G401.6 (cell line): ENCODE results near the gene ALOX5.

Experiments used
- FAIRE-seq: peaks from 2 replicates; lab custom pipeline; 2012; peaks lifted over from hg19 to GRCh38; lab: Jason Lieb, UNC

Gene ALOX5

DNA sequence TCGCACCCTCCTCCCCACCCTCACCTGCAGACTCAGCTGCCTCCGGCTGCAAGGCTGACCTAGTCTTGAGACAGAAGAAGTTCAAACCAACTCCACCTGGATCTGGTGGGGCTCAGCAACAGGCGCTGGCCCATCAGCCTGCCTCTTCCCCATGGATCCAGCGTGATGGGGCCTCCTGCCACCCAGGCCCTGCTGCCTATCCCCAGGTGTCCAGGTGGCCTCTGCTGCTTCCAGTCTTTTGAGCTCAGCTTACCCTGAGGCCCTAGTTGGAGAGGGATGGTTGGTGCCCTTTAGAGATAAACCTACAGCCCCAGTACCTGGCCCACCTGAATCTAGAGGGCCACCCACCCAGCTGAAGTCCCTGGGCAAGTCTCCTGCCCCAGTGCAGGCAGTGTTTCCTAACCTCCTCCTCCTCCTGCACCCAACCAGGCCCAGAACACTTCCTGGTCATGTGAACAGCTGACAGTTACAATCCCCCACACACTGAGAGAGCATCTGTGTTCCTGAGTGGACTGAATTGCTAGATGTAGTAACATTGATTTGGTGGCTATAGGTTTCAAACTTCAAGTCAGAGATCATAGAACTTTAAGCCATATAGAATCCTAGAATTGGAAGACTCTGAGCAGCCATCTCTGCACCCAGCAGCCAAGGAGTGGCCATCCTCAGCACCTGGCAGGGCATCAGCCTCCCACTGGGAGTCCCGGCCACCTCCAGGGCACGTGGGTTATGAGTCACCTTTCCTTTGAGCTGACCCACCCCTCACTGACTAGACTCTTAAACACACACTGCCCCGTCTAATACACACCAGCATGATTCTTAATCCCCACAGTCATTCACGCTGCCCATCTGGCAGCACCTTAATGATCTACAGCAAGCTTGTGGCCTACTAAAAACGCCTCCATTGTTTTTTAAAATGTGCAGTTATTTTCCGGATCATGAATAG is 51.9 kb downstream of the ALOX5 start:
- no peak for FAIRE-seq

DNA sequence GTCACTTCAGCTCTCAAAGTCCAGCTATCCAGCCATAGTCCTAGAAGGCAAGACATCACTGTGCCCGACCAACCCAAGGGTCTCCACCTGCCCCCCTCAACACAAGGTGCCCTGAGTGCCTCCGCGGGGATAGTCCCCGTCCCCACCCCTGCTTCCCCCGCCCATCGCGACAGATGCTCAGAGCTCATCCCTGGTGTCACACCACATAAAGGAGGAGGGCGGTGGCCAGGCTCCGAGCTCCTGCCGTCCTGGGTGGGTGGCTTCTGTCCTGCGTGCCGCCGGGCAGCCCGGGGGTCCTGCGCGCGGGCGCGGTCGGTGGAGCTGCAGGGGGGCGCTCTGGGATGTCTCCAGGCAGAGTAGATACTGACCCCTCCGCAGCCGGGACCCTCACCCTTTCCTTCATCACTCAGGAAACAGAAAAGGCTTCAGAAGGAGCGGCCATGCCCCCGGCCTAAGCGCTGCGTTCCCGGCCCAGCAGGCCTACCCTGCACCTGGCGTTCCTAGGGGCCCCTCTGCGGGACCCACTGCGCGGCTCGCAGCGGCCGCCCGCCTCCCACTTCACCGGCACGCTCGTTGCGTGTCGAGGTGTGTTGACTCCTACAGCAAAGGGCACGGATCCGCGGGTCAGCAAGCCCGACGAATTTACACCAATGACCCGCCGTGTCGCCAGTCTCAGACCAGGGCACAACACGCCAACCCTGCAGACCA is 53.4 kb downstream of the ALOX5 start:
- no peak for FAIRE-seq

DNA sequence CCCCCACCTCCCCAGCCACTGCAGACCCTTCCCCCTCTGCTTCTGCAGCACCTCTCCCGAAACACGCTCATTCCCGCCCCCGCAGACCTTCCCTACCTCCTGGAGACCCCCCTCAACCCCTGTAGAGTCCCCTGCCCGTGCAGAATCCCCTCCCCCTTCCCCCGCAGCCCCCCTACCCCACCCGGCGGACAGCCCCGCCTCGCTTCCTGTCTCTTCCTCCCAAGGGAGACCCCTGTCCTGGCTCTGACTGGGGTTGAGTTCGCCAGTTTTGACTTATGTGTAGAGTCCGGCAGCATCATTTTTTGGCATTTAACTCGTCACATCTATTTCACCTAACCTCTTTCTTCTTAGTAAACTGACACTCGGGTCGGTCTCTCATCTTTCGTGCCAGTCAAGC is 54.0 kb downstream of the ALOX5 start:
- FAIRE-seq: no peak

DNA sequence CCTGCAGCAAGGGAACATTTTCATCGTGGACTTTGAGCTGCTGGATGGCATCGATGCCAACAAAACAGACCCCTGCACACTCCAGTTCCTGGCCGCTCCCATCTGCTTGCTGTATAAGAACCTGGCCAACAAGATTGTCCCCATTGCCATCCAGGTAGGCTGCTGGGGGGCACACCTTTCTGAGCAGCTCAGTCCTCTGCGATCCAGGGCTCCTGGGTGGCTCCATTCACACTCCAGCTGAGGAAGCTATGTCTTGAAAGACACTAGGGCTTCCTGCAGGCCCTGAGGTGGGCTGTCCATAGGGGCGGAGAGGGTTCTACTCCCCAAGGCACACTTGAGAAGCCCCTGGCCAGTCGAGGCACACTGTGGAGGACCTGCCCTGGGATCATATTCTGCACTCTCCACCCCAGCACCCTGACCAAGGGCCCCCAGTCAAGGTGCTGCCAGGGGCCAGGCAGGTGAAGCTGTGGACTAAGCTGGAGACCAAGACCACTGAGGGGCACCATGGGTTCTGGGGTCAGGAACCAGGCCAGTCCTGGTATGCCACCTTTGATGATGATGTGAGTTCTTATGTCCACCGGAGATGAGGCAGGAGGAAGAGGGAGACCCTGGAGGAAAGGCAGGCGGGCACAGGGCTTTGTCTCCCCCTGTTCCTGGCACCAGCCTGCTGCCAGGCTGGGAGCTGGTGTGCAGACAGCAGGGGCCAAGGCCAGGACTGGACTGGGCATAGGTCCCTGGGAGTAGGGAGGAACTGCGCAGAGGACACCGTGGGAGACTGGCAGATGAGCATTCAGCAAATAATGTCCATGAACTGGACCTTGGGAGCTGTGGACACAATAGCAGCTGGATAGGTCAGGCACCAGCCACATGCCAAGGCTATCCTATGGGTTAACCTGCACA is 54.8 kb downstream of the ALOX5 start:
- FAIRE-seq: no peak

DNA sequence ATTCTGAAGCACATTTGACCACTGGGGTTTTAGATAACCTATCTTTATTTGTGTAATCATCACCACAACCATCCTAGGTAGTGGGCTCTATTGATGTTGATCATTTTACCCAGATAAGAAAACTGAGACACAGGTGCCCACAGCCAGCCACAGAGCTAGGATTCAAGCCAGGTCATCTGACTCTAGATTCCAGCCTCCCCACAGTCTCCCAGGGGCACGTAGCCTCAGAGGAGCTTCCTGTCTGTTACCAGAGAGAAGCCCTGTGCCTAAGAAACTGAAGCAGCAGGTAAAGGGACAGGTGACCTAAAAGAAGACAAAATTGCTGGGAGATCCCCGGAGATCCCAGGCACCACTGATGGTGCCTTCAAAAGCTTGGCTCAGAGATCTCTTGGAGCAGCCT is 55.8 kb downstream of the ALOX5 start:
- no peak for FAIRE-seq

DNA sequence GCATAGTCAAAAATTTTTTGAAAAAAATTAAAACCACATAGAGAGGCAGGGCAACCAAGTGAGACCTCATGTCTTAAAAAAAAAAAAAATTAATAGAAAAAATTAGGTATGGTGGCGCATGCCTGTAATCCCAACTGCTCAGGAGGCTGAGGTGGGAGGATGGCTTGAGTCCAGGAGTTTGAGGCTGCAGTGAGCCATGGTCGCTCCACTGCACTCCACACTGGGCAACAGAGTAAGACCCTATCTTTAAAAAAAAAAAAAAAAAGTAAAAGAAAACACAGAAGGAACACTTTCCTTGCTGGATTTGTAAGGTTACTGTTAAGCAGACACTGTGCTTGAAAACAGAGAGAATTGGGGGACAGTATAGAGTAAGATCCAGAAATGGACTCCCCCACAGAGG is 58.1 kb downstream of the ALOX5 start:
- no peak for FAIRE-seq

DNA sequence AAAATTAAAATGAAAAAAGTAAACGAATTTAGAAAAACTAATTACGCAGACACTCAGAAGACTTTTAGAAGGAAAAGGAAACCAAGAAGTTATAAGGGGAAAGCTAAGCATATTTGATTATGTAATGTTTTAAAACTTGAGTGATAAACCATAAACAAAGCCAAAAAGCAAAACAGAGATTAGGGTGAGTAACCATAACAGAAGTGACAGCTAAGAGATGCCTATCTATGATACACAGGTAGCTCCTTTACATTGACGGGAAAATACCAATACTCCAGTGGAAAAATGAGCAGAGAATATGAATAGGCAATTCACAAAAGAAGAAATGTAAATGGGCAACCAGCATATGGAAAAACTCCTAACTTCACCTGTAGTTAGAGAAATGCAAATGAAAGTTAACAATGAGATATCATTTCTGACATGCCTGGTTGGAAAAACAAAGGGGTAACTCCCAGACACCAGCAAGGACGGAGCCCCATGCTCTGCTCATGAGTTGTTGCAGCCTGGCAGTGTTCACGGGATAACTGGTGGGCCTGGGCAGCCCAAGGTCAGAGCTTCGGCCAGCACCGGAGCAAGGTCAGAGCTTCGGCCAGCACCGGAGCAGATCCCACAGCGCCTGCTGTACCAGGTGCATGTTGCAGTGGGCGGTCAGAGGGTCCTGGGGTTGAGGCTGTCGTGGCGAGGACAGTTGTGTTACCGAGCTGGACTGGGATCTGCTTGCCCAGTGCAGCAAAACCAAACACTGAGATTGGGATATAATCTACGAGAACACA is 58.9 kb downstream of the ALOX5 start:
- FAIRE-seq: no peak

DNA sequence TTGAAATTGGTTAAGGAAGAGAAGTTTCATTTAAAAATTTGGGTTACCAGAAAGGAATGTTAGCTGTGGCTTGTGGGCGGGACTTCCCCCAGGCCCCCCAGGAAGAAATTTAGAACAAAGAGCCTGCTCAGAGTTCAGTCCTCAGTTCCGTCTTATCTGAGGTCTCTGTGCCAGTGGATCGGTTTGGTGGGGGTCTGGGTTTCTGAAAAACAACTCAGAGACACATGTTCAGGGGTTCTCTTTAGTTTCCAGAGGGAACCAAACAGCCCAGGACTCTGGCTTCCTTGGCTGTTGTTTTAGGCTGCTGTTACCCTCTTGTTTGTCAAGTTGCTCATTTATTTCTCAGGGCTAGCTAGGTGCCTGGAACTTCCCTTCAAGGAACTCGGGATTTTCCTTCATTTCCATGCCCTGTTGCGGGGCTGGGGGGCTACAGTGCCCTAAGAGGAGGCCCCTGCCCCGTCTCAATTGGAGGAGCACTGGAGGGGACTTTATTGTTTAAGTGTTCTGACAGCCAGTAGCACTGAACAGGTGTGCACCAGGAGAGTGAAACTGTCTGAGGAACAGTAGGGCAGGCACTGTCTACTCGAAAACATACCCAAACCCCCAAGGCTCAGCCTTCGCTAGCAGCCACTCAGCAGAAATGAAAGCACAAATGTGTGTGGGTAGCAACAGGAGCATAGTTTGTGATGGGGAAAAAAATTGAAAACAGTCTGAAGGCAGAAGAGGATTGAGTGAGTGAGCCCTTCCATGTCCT is 59.9 kb downstream of the ALOX5 start:
- no peak for FAIRE-seq

DNA sequence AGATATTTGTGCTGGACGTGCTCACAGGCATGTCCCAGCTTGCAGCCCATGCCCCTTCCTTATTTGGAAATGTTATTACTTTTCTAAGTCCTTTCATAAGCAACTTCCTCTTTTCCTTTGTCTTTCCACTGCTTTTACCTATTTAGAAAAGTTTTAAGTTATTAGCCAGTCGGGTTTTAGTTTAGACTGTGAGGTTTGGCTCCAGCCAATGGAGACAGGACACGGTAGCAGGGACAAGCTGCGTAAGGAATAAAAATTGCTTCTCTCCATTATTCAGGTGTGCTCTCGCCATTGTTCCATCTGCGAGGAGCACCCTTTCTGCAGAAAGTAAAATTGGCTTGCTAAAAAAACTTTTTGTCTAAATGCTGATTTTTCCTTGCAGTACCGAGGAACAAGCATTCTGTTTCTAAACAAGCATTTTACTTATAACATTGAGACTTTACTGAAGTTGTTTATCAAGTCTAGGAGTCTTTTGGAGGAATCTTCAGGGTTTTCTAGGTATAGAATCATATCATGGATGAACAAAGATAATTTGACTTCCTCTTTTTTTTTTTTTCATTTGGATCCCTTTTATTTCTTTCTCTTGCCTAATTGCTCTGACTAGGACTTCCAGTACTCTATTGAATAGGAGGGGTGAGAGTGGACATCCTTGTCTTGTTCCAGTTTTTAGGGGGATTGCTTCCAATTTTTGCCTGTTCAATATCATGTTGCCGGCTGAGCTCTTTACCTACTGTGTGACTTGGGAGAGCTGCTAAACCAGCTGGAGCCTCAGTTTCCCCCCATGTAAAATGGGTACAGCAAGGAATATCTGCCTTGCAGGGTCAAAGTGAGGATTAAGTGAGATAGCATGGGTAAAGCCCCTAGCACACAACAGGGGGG is 63.8 kb downstream of the ALOX5 start:
- no peak for FAIRE-seq

DNA sequence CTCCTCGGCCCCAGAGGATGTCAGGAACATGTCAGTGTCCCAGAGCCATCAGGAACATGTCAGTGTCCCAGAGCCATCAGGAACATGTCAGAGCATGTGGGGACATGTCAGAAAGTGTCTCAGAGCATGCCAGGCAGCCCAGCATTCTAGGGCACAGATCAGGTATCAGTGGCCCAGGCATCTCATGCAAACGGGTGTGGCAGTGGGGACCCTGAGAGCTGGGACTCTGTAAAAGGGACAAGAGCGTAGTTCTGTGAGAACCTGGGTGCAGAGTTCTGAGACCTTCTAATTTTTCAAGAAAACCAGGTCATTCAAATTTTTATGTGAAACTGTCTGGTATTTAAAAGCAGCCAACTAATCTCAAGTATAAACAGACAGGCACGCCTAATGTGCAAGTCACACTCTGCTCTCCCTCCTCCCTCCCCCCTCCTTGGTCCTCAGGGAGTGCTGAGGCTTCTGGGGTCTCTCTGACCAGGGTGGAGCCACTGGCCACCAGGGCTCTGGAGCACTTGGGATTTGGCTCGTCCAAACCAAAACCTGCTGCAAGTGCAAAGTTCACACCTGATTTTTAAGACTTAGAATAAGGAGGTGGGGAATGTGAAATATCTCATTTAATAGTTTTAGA is 64.6 kb downstream of the ALOX5 start:
- FAIRE-seq: no peak

DNA sequence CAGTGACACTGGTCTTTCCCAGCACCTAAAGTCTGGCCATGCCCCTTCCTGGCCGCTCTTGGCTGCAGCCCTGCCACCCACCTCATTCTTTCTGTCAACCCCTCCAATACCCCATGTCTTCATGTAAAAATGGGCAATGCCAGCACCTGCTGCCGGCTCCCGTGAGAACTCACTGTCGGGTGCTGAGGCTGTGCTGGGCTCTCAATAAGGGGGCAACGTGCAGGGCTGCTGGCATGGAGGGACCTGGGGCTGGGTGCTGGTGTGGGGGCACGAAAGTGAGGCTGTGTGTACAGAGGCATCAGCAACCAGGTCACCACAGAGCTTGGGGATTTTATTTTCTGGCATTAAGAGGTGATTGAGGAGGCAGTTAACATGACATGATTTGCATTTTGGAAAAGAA is 65.3 kb downstream of the ALOX5 start:
- FAIRE-seq: no peak

DNA sequence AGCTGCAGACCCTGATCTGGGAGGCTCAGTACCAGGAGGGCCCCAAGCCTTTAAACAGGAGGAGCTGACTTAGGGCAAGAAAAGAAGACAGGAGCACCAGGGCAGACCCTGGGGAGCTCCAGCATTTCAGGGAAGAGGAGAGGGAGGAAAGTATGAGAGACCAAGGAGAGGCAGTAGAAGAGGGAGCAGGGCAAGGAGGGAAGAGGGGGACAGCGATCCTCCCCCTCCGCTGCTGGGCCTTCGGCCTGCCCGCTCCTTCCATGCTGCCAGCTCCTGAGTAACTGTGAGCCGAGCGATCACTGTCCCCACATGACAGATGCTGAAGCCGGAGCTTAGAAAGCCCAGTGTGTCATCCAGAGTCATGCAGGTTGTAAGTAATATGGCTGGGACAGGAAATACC is 65.9 kb downstream of the ALOX5 start:
- no peak for FAIRE-seq

DNA sequence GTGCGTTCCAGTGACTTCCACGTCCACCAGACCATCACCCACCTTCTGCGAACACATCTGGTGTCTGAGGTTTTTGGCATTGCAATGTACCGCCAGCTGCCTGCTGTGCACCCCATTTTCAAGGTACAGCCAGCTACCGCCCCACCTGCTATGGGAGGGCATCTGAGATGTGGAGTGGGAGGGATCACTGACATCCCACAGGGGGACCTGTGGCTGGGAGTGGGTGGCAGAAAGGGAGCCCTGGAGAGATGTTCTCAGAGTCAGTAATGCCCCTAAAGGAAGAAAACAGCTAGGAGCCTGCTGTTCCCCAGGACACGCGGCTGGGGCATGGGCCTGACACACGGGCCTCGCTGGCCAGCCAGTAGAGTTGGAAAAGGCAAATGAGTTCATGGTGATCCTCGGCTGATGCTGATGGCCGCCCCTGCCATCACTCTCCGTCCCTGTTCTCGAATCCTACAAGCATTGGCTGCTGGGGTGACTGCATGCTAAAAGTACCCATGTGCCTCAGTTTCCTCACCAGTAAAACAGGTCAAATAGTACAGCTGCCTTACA is 66.6 kb downstream of the ALOX5 start:
- FAIRE-seq: no peak

DNA sequence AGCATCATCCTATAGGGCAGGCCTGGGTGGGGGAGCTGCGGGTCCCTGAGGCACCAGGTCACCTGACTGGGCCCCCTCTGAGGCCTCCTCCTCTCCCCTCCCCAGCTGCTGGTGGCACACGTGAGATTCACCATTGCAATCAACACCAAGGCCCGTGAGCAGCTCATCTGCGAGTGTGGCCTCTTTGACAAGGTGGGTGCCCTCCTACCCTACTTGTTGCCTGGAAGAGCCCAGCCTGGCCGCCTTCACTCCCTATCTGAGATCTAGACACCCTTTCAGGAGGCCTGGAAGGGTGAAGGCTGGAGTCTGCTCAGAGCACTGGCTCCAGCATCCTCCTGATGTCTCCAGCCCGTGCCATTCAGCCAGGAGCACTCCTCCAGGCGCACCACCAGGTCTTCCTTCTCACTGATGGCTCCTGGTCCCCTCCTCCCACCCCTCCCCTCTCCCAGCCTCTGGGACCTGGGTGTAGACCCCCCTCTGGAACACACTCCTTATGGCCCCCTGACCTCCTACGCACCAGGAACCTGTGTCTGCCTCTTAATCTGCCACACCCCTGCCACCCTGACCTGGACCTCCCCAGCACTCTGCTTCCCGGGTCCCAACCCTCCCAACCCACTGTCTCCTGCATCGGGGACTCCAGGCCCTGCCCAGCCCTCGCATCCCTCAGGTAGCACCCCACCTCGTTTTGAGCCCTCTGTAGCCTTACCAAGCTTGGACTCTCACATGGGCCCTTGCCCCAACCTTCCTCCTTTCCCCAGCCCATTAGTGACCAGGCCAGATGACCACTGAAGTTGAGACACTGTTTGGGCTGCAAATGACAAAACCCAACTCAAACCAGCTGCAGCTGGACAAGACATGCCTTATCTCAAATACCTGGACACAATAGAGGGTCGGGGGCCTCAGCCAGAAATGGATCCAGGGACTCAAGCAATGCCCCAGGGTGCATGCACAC is 67.5 kb downstream of the ALOX5 start:
- FAIRE-seq: no peak

DNA sequence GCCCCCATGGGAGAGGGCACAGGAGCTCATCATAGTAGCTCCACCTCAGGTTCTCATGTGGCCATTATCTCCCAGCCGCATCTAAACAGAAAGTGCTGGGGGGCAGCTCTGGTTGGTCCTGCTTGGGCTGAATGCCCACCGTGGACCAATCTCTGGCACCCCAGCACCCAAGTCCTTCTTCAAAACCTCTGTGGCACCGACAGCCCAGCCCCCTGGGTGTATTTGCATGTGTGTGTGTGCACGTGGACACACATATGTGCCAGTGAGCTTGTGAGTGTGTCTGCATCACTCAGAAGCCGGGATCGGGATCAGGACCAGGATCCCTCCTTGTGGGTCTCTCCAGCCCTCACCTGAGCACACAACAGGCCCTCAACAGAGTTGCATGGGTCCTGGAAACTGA is 68.2 kb downstream of the ALOX5 start:
- no peak for FAIRE-seq

DNA sequence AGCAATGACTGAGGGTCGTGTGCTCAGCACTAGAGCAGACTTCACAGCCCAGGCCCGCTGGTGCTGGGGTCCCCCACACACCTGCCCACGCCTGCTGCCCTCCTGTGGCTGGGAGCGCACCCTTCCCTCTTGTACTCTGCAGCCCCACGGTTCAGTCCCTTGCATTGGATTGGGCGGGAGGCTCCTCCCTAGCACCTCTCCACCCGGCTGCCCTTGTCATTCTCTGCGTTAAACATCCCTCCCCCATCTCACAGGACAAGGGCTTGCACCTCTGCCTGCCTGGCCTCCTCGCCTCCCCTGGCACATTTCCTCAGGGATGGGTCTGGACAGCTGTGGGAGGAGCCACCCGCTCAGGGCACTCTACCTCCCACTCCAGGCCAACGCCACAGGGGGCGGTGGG is 68.6 kb downstream of the ALOX5 start:
- no peak for FAIRE-seq

DNA sequence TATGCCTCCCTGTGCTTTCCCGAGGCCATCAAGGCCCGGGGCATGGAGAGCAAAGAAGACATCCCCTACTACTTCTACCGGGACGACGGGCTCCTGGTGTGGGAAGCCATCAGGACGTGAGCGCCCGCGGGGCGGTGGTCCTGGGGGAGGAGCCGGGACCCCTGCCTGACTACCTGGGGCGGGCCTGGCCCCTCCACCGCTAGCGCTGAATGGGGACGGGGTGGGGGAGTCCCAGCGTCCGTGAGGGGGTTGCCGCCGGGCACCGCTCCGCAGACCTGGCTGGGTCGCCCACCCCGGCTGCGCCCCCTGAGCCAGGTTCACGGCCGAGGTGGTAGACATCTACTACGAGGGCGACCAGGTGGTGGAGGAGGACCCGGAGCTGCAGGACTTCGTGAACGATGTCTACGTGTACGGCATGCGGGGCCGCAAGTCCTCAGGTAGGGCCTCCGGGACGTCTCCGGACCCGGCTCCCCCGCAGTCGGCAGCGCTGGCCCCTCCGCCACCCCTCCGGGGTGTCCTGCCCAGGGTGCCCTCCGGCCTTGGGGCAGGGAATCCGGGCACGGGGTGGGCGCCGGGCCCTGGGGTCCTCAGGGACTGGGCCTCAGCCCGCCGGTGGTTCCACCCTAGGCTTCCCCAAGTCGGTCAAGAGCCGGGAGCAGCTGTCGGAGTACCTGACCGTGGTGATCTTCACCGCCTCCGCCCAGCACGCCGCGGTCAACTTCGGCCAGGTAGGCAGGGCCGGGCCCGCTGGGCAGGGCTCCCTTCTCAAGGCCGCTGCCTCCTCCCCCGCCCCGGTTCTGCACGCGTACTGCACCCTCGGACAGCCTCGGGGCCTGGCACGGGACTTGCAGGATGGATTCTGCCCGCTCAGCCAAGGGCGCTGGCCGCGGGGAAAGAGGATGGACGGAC is 69.3 kb downstream of the ALOX5 start:
- FAIRE-seq: no peak
